A673 (cell line): Measurements from ENCODE around the gene ANO7. TPM values are rescaled to one million over a fixed set of nuclear protein-coding genes. Genes with fewer than 3 reads are reported as not detected.

Source experiments
- BruUV-seq: library from RNA; stranded (reverse); fragments of 400-500 nt; replicated peaks from 2 replicates; lab custom pipeline; 2021; lab: Mats Ljungman, UMichigan
- CTCF ChIA-PET: fragments of 300-600 bp; sonication (Branson Sonifier 250); formaldehyde crosslinking; loops from one replicate; lab custom pipeline; 2022; ENCODE audit warnings: antibody characterized with exemption; lab: Charles Lee
- POLR2A ChIA-PET: fragments of 300-600 bp; sonication (Branson Sonifier 250); formaldehyde crosslinking; loops from one replicate; lab custom pipeline; 2022; ENCODE audit warnings: antibody characterized with exemption; ENCODE audit not compliant: low non-redundant PET; lab: Charles Lee
- DNase-seq: peaks from one replicate; pipeline ENCODE4 v3.0.0-alpha.2; 2015; ENCODE audit warnings: low spot score
- H3K27ac ChIP-seq: fragments of 200-600 bp; sonication (generic); 2 replicates; pipeline ENCODE4 v1.5.1; 2016; ENCODE audit warnings: mixed run types, low read depth, mild to moderate bottlenecking, mixed read lengths, antibody characterized with exemption, low read length; ENCODE audit not compliant: poor library complexity, severe bottlenecking
- H3K27me3 ChIP-seq: fragments of 200-600 bp; sonication (generic); replicated peaks from 2 replicates; pipeline ENCODE4 v1.6.1; 2017; ENCODE audit warnings: mixed run types, low read depth, mild to moderate bottlenecking, mixed read lengths, antibody characterized with exemption, low read length; ENCODE audit not compliant: insufficient read depth, poor library complexity
- H3K36me3 ChIP-seq: fragments of 200-600 bp; sonication (generic); 2 replicates; pipeline ENCODE4 v1.6.1; 2016; ENCODE audit warnings: mixed run types, mild to moderate bottlenecking, mixed read lengths, antibody characterized with exemption, low read length; ENCODE audit not compliant: insufficient read depth, poor library complexity, severe bottlenecking
- H3K4me1 ChIP-seq: fragments of 200-600 bp; sonication (generic); 2 replicates; pipeline ENCODE4 v1.6.1; 2017; ENCODE audit warnings: mixed run types, mild to moderate bottlenecking, mixed read lengths, antibody characterized with exemption, low read length; ENCODE audit not compliant: insufficient read depth, poor library complexity, severe bottlenecking
- H3K4me3 ChIP-seq: fragments of 200-600 bp; sonication (generic); 2 replicates; pipeline ENCODE4 v1.5.1; 2016; ENCODE audit warnings: low read depth, mixed run types, mild to moderate bottlenecking, mixed read lengths, low read length; ENCODE audit not compliant: poor library complexity, severe bottlenecking
- H3K9me3 ChIP-seq: fragments of 200-600 bp; sonication (generic); 2 replicates; pipeline ENCODE4 v1.6.1; 2016; ENCODE audit warnings: mixed run types, low read depth, mild to moderate bottlenecking, mixed read lengths, antibody characterized with exemption, low read length; ENCODE audit not compliant: poor library complexity, severe bottlenecking
- EZH2 ChIP-seq: fragments of 200-600 bp; sonication (generic); IDR thresholded peaks from 2 replicates; pipeline ENCODE4 v1.6.1; 2017; ENCODE audit warnings: borderline replicate concordance, low read depth, mild to moderate bottlenecking, mixed read lengths, antibody characterized with exemption, low read length; ENCODE audit not compliant: poor library complexity, severe bottlenecking
- intact Hi-C: fragments of 100-400 bp; cut with micrococcal nuclease; formaldehyde crosslinking; loops from one replicate; pipeline ENCODE4 v1.10.0; 2022; ENCODE audit not compliant: unreplicated experiment
- total RNA-seq: library from RNA; stranded (reverse); gene quantifications from 2 replicates; pipeline ENCODE4 v1.2.3, GENCODE V29; 2021
- TF ChIP-seq, protein P1 (sequence below): fragments of 300-800, 200-600 bp; sonication (generic); conservative IDR thresholded peaks from 2 replicates; pipeline ENCODE4 v1.5.1; 2017; ENCODE audit warnings: low read depth, mild to moderate bottlenecking, antibody characterized with exemption, low read length, moderate library complexity, mixed read lengths

Gene ANO7
- total RNA-seq, 1 experiment from 2014 or later, result 0.45 TPM

GRCh38 chr2:241187918-241188234 is 601 bp upstream of the ANO7 start:
- TF ChIP-seq, protein P1, sequence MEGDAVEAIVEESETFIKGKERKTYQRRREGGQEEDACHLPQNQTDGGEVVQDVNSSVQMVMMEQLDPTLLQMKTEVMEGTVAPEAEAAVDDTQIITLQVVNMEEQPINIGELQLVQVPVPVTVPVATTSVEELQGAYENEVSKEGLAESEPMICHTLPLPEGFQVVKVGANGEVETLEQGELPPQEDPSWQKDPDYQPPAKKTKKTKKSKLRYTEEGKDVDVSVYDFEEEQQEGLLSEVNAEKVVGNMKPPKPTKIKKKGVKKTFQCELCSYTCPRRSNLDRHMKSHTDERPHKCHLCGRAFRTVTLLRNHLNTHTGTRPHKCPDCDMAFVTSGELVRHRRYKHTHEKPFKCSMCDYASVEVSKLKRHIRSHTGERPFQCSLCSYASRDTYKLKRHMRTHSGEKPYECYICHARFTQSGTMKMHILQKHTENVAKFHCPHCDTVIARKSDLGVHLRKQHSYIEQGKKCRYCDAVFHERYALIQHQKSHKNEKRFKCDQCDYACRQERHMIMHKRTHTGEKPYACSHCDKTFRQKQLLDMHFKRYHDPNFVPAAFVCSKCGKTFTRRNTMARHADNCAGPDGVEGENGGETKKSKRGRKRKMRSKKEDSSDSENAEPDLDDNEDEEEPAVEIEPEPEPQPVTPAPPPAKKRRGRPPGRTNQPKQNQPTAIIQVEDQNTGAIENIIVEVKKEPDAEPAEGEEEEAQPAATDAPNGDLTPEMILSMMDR, result no peak
- TF ChIP-seq EZH2, result no peak
- no peaks in the 10 kb centered on the region for H3K36me3 ChIP-seq
- intact Hi-C loops, result no loop called here
- no peaks in the 10 kb centered on the region for H3K27me3 ChIP-seq
- no peaks in the 10 kb centered on the region for H3K9me3 ChIP-seq
- ChIA-PET CTCF (no interaction called here), POLR2A (no interaction called here)
- no TSS peak for BruUV-seq
- no peak overlapping the region for H3K27ac ChIP-seq
- H3K4me1 ChIP-seq, result no peaks in the 10 kb centered on the region
- DNase-seq, result no peak
- no peak overlapping the region for H3K4me3 ChIP-seq

DNA sequence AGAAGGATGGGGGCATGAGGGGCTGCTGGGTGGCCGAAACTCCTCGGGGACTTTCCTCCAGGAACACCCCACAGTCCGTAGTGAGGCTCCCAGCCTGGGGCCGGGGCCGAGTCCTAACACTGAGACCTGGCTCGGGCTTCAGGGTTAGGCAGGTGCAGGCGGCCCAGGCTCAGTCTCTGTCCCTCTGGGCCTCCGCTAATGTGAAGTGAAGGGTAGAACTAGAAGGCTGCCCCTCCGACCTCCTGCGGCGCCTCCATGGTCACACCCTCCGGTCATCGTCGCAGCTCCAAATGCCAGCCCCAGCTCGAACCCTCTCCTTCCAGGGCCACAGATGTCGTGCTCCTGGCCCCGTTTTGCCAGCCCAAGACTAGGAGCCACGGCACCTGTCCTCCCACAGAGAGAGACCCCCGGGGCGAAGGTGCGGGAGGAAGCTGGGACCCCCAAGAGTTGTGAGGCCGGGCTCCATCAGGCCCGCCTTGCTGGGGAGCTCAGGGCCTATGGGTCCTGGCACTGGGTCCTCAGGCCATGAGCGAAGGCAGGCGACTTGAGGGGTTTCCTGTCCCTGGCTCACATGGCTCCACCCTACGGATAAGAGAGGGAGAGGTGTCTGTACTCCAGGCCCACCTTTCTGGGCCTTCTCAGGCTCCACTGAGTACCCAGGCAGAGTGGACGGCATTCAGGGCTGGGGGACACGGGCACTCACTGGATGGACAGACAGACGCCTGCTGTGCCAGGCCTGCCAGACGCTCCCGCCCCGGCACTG is 797 bp downstream of the ANO7 start:
- POLR2A ChIA-PET, result no interaction called here

DNA sequence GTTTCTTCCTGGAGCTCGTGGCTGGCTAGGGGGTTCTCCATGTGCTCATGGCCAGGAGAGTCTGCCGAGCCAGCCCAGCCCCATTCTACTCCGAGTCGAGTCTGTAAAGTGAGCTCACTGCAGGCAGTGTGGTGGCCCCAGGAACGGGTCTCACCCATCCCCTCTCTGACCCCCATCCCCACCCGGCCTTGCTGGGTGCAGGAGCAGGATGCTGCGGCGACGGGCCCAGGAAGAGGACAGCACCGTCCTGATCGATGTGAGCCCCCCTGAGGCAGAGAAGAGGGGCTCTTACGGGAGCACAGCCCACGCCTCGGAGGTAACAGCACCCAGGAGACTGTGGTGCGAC is 1.4 kb downstream of the ANO7 start:
- H3K4me3 ChIP-seq, result no peak overlapping the region
- no peak for DNase-seq
- ChIA-PET CTCF (no interaction called here), POLR2A (no interaction called here)
- H3K36me3 ChIP-seq, result no peaks in the 10 kb centered on the region
- H3K4me1 ChIP-seq, result no peaks in the 10 kb centered on the region
- no peaks in the 10 kb centered on the region for H3K27me3 ChIP-seq
- no TSS peak for BruUV-seq
- intact Hi-C loops, result no loop called here
- H3K27ac ChIP-seq, result no peak overlapping the region
- no peaks in the 10 kb centered on the region for H3K9me3 ChIP-seq
- TF ChIP-seq EZH2, result no peak

More for the DNA sequence above, 797 bp downstream of the ANO7 start:
- no peaks in the 10 kb centered on the region for H3K36me3 ChIP-seq
- intact Hi-C loops, result no loop called here
- CTCF ChIA-PET, result no interaction called here
- no peaks in the 10 kb centered on the region for H3K9me3 ChIP-seq
- no peak for DNase-seq
- no peak overlapping the region for H3K4me3 ChIP-seq
- no TSS peak for BruUV-seq
- H3K4me1 ChIP-seq, result no peaks in the 10 kb centered on the region
- H3K27me3 ChIP-seq, result no peaks in the 10 kb centered on the region
- no peak for TF ChIP-seq EZH2
- TF ChIP-seq, protein P1, result no peak
- H3K27ac ChIP-seq, result no peak overlapping the region
